Mesendoderm (in vitro differentiated cells): ENCODE measurements around the gene GSTM2.

Source experiments
- DNase-seq: peaks from one replicate; pipeline ENCODE4 v3.0.0; 2013
- H2AK5ac ChIP-seq: 2 replicates; pipeline ENCODE4 v1.6.1; 2013; ENCODE audit warnings: low read length, inconsistent platforms
- H2BK120ac ChIP-seq: 2 replicates; pipeline ENCODE4 v1.6.1; 2013; ENCODE audit warnings: low read depth, mild to moderate bottlenecking, low read length, moderate library complexity, mixed read lengths
- H2BK15ac ChIP-seq: replicated peaks from 2 replicates; pipeline ENCODE4 v1.6.1; 2013; ENCODE audit warnings: low read depth, mild to moderate bottlenecking, moderate library complexity
- H2BK5ac ChIP-seq: 2 replicates; pipeline ENCODE4 v1.6.1; 2013; ENCODE audit warnings: low read length, inconsistent platforms
- H3K18ac ChIP-seq: 2 replicates; pipeline ENCODE4 v1.6.1; 2013; ENCODE audit warnings: mild to moderate bottlenecking, low read length, mixed read lengths
- H3K23ac ChIP-seq: one replicate; pipeline ENCODE4 v1.6.1; 2013; ENCODE audit warnings: low read length
- H3K27ac ChIP-seq: 2 replicates; pipeline ENCODE4 v1.5.1; 2013; ENCODE audit warnings: low read depth, mild to moderate bottlenecking, inconsistent platforms, low read length, moderate library complexity
- H3K27me3 ChIP-seq: 2 replicates; pipeline ENCODE4 v1.6.1; 2013; ENCODE audit warnings: low read length, control low read depth, mild to moderate bottlenecking, inconsistent platforms; ENCODE audit not compliant: insufficient read depth, poor library complexity
- H3K36me3 ChIP-seq: 2 replicates; pipeline ENCODE4 v1.6.1; 2013; ENCODE audit warnings: low read length, inconsistent platforms; ENCODE audit not compliant: control insufficient read depth, insufficient read depth
- H3K4ac ChIP-seq: one replicate; pipeline ENCODE4 v1.6.1; 2013; ENCODE audit warnings: low read depth, mild to moderate bottlenecking, low read length, moderate library complexity
- H3K4me1 ChIP-seq: 2 replicates; pipeline ENCODE4 v1.6.1; 2013; ENCODE audit warnings: low read depth, low read length, inconsistent platforms; ENCODE audit not compliant: control insufficient read depth
- H3K4me2 ChIP-seq: 2 replicates; pipeline ENCODE4 v1.6.1; 2013; ENCODE audit warnings: low read length
- H3K4me3 ChIP-seq: 2 replicates; pipeline ENCODE4 v1.5.1; 2013; ENCODE audit warnings: mild to moderate bottlenecking, low read length
- H3K56ac ChIP-seq: one replicate; pipeline ENCODE4 v1.6.1; 2013; ENCODE audit warnings: low read length
- H3K79me1 ChIP-seq: 2 replicates; pipeline ENCODE4 v1.6.1; 2013; ENCODE audit warnings: low read length, inconsistent platforms
- H3K79me2 ChIP-seq: 2 replicates; pipeline ENCODE4 v1.6.1; 2013; ENCODE audit warnings: mild to moderate bottlenecking, low read length; ENCODE audit not compliant: control insufficient read depth, insufficient read depth
- H3K9ac ChIP-seq: 2 replicates; pipeline ENCODE4 v1.6.1; 2013; ENCODE audit warnings: low read length, inconsistent platforms
- H4K5ac ChIP-seq: one replicate; pipeline ENCODE4 v1.6.1; 2013; ENCODE audit warnings: low read length
- H4K8ac ChIP-seq: one replicate; pipeline ENCODE4 v1.6.1; 2013; ENCODE audit warnings: low read depth, mild to moderate bottlenecking, control low read depth, low read length, moderate library complexity
- WGBS: extraction: QIAGEN DNeasy Blood & Tissue Kit; methylation state at CpG from one replicate; pipeline ENCODE4 v1.1.7; 2013; ENCODE audit warnings: low lambda C conversion rate, missing lambda C conversion rate; ENCODE audit not compliant: insufficient coverage; ENCODE audit errors: extremely low coverage; 5-methylcytosine and 5-hydroxymethylcytosine counted together

Gene GSTM2

GRCh38 chr1:109634292-109634691 is 33.6 kb upstream of the GSTM2 start:
- DNase-seq: no peak
- Histone ChIP-seq H3K23ac (no peak overlapping the region), H3K56ac (no peak overlapping the region), H3K4ac (no peak overlapping the region), H3K18ac (no peak overlapping the region), H3K4me2 (no peak overlapping the region), H4K8ac (no peak overlapping the region), H3K79me2 (no peaks in the 10 kb centered on the region), H3K4me1 (peaks cover 5% of the 10 kb centered on the region), H2BK5ac (no peak overlapping the region), H3K4me3 (no peak overlapping the region), H3K27me3 (no peaks in the 10 kb centered on the region), H3K36me3 (peaks cover 2% of the 10 kb centered on the region), H4K5ac (no peak overlapping the region), H2AK5ac (no peak overlapping the region), H2BK120ac (no peak overlapping the region), H3K9ac (no peak overlapping the region), H2BK15ac (no peak overlapping the region), H3K79me1 (no peaks in the 10 kb centered on the region), H3K27ac (no peak overlapping the region)
- no CpG with 5 or more reads among the region's 6 CpGs for WGBS

- Histone ChIP-seq H3K4me1 (peaks cover 5% of the 10 kb centered on the region), H3K36me3 (peaks cover 2% of the 10 kb centered on the region), H3K27me3 (no peaks in the 10 kb centered on the region), H3K79me1 (no peaks in the 10 kb centered on the region), H2BK15ac (no peak overlapping the region), H4K5ac (no peak overlapping the region), H3K4me3 (no peak overlapping the region), H3K27ac (no peak overlapping the region), H3K79me2 (no peaks in the 10 kb centered on the region), H3K56ac (no peak overlapping the region), H2BK120ac (no peak overlapping the region), H3K23ac (no peak overlapping the region), H3K4ac (no peak overlapping the region), H4K8ac (no peak overlapping the region), H2AK5ac (no peak overlapping the region), H3K4me2 (no peak overlapping the region), H3K9ac (no peak overlapping the region), H2BK5ac (no peak overlapping the region), H3K18ac (no peak overlapping the region)
- DNase-seq: no peak
- no CpG with 5 or more reads among the region's 13 CpGs for WGBS
Observed at GRCh38 chr1:109634771-109635750, 32.8 kb upstream of the GSTM2 start.

DNA sequence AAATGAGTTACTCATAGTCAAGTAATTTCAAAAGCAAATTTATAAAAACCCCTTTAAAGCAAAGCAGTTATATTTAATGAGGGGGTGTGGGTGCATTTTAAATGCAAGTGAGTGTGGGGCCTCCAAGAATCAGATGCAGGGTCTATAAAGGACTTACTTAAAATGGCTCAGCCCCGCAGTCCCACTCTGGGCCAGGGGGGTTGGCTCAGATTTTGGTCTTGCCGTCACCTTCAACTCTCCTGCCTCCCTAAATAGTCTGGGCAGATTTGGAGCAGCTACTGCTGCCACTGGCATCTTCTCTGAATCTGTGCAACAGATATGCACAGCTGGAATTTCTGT is 32.0 kb upstream of the GSTM2 start:
- Histone ChIP-seq H2BK120ac (no peak overlapping the region), H3K36me3 (peaks cover 2% of the 10 kb centered on the region), H3K27ac (peak overlapping the region; percentile 14), H4K8ac (no peak overlapping the region), H3K27me3 (no peaks in the 10 kb centered on the region), H3K79me1 (no peaks in the 10 kb centered on the region), H4K5ac (no peak overlapping the region), H3K79me2 (no peaks in the 10 kb centered on the region), H3K18ac (no peak overlapping the region), H3K4me1 (peaks cover 5% of the 10 kb centered on the region), H3K4me2 (no peak overlapping the region), H3K9ac (no peak overlapping the region), H3K4me3 (no peak overlapping the region), H3K23ac (no peak overlapping the region), H3K56ac (no peak overlapping the region), H3K4ac (no peak overlapping the region), H2BK5ac (no peak overlapping the region), H2BK15ac (no peak overlapping the region), H2AK5ac (no peak overlapping the region)
- DNase-seq: no peak
- WGBS: no CpG with 5 or more reads among the region's 2 CpGs

DNA sequence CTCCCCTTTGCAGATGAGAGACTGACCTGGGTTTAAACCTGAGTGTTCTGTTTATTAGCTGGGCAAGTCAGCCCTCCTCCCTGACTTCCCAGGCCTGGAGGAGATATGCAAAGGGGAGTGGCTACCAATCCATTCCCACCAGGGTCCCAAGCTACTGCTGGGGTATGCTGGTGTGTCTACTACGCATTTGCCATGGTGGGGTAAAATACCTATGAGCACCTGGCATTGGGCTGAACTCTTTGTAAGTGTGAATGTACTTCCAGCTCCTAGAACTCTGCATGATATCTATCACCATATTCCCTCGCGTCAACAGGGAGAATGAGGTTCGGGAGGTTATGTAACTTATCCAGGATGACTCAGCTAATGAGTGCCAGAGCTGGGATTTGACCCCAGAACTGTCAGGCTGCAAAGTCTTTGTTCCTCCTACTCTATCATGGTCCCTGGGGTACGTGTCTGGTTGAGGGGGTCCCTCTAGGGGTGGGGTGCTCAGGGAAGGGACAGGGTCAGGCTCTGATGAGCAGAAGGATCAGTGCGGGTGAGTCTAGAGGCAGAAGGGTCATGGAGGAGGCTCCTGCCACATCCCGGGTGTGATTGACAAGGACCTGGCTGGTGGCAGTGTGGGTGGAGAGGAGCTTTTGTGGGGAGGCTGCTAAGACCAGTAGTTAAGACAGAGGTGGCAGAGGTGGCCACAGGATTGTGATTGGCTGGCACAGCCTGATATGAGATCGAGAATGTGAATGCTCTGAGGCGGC is 31.5 kb upstream of the GSTM2 start:
- peak overlapping the region; percentile 14 for H3K27ac ChIP-seq
- no peak overlapping the region for H3K18ac ChIP-seq
- no peak overlapping the region for H3K4ac ChIP-seq
- no peaks in the 10 kb centered on the region for H3K36me3 ChIP-seq
- no peak overlapping the region for H2BK120ac ChIP-seq
- H3K79me2 ChIP-seq: no peaks in the 10 kb centered on the region
- no peaks in the 10 kb centered on the region for H3K79me1 ChIP-seq
- no peaks in the 10 kb centered on the region for H3K27me3 ChIP-seq
- H3K4me1 ChIP-seq: peaks cover 5% of the 10 kb centered on the region
- H2BK5ac ChIP-seq: no peak overlapping the region
- no peak overlapping the region for H3K9ac ChIP-seq
- no peak overlapping the region for H4K5ac ChIP-seq
- DNase-seq: peak; percentile 66
- no peak overlapping the region for H4K8ac ChIP-seq
- H3K4me2 ChIP-seq: no peak overlapping the region
- H2BK15ac ChIP-seq: no peak overlapping the region
- WGBS: no CpG with 5 or more reads among the region's 9 CpGs
- H3K4me3 ChIP-seq: no peak overlapping the region
- H2AK5ac ChIP-seq: no peak overlapping the region
- H3K23ac ChIP-seq: no peak overlapping the region
- peak overlapping the region; percentile 36 for H3K56ac ChIP-seq

- Histone ChIP-seq H3K9ac (no peak overlapping the region), H3K4me2 (no peak overlapping the region), H2BK5ac (no peak overlapping the region), H3K18ac (no peak overlapping the region), H3K4me3 (no peak overlapping the region), H3K27me3 (no peaks in the 10 kb centered on the region), H3K27ac (no peak overlapping the region), H3K56ac (no peak overlapping the region), H2BK120ac (no peak overlapping the region), H4K5ac (no peak overlapping the region), H3K4ac (no peak overlapping the region), H4K8ac (no peak overlapping the region), H3K23ac (no peak overlapping the region), H2BK15ac (no peak overlapping the region), H3K79me2 (no peaks in the 10 kb centered on the region), H3K79me1 (no peaks in the 10 kb centered on the region), H3K4me1 (peaks cover 5% of the 10 kb centered on the region), H3K36me3 (no peaks in the 10 kb centered on the region), H2AK5ac (no peak overlapping the region)
- no peak for DNase-seq
- WGBS: no CpG with 5 or more reads among the region's 7 CpGs
Observed at GRCh38 chr1:109637446-109637845, 30.4 kb upstream of the GSTM2 start.
